ENCODE measurements around the gene KIAA2012. TPM values are rescaled to one million over a fixed set of nuclear protein-coding genes. Genes with fewer than 3 reads are reported as not detected.

KIAA2012 gene
- not detected for polyA plus RNA-seq (2013, experiment 1 of 2)
- polyA plus RNA-seq (2013, experiment 2 of 2), result not detected

DNA sequence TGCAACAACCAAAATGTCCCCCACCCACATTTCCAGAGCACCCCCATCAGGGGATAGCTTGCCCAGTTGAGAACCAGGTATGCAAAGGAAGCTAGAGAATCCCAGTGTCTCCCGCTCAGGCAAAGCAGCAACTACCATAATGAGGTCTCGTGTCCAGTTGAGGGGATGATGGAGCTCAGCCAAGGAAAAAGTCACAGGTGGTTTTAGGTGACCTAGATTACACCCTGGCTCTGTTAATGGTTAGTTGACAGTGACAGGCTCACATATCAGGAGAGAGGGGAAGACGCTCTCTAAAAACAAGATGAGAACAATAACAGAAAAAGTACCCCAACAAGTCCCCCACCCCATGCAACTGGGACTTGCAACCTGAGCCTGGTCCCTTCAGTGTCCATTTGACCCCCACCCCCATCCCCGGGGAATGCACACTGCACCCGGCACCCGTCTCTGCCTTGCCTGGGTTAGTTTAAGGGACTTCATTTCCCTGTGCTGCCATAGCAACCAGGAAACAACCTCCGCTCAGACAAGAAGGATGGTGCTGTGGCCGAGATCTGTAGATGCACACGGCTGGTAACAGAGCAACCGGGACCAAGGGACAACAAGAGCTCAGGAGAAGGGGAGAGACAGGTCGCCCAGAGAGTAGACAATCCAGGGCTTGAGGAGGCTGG lies at the start of gene KIAA2012:
KIAA2012 (plus strand) TSS at position 519 of the 665 bp plus-strand sequence. CDS start 373 bp downstream, outside the sequence.
- Histone ChIP-seq H3K27ac (ENCODE audit: low read depth, low read length) (no peak within 1 kb of the TSS), H3K9me3 (ENCODE audit: insufficient read depth, low read depth, low read length) (no peaks in the 10 kb centered on the region), H3K27me3 (ENCODE audit: insufficient read depth, low read length) (no peaks in the 10 kb centered on the region), H3K4me1 (ENCODE audit: insufficient read depth, low read length) (peaks cover 7% of the 10 kb centered on the region; the same call in 1 of the 2 replicates), H3K9ac (ENCODE audit: low read depth, low read length) (no peak within 1 kb of the TSS), H3K4me3 (ENCODE audit: low read length) (no peak within 1 kb of the TSS), H3K36me3 (ENCODE audit: insufficient read depth, low read length) (no peaks in the 10 kb centered on the region)
- 76% methylated on average over 11 of the region's 11 CpGs for WGBS

DNA sequence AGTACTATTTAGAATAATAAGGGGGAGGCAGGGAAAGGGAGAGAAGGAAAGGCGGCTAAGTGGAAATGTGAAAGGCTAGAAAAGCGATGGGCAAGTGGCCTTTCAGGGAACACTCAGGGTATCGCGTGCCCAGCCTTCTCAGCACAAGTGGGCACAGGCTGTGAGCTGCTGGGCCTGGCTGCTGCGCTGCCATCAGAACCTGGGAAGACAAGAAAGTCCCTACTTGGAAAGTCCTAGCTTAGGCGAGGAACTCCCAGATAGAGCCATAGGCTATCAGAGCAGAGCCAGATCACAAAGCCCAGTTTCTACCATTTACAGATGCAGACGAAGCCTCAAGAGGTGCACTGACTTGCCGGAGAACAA lies 49.2 kb upstream of the KIAA2012 start:
- peak overlapping the region; percentile 18 for H3K4me3 ChIP-seq (ENCODE audit: low read length)
- H3K9ac ChIP-seq (ENCODE audit: low read depth, low read length), result peak overlapping the region; percentile 17

DNA sequence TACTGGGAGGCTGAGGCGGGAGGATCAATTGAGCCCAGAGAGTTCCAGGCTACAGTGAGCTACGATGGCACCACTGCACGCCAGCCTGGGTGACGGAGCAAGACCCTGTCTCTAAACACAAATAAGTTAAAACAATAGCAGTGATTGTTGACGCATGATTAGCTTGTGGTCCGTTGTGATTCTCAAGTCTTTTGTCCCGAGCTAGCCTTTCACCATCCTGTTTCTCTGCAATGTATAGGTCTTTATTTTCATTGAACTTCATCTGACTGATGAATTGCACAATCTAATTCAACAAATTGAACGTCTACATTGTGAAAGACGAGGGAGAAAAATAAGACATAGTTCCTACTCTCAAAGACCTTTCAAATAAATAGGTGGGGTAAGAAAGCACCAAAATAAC lies 48.2 kb upstream of the KIAA2012 start:
- Histone ChIP-seq H3K4me1 (ENCODE audit: insufficient read depth, low read length) (peaks cover 40% of the 10 kb centered on the region), H3K27ac (ENCODE audit: low read depth, low read length) (no peak overlapping the region), H3K4me3 (ENCODE audit: low read length) (no peak overlapping the region), H3K9me3 (ENCODE audit: insufficient read depth, low read depth, low read length) (no peaks in the 10 kb centered on the region), H3K9ac (ENCODE audit: low read depth, low read length) (peak overlapping the region; percentile 17; the same call in 1 of the 2 replicates), H3K27me3 (ENCODE audit: insufficient read depth, low read length) (peaks cover 18% of the 10 kb centered on the region), H3K36me3 (ENCODE audit: insufficient read depth, low read length) (no peaks in the 10 kb centered on the region)
- WGBS, result 75% methylated on average over 7 of the region's 9 CpGs

More for the DNA sequence above, 49.2 kb upstream of the KIAA2012 start:
- Histone ChIP-seq H3K27me3 (ENCODE audit: insufficient read depth, low read length) (peaks cover 18% of the 10 kb centered on the region), H3K4me1 (ENCODE audit: insufficient read depth, low read length) (peaks cover 43% of the 10 kb centered on the region), H3K36me3 (ENCODE audit: insufficient read depth, low read length) (no peaks in the 10 kb centered on the region), H3K27ac (ENCODE audit: low read depth, low read length) (peak overlapping the region; percentile 90; the same call in 1 of the 2 replicates), H3K9me3 (ENCODE audit: insufficient read depth, low read depth, low read length) (no peaks in the 10 kb centered on the region)
- WGBS, result 12% methylated on average over 8 of the region's 8 CpGs

DNA sequence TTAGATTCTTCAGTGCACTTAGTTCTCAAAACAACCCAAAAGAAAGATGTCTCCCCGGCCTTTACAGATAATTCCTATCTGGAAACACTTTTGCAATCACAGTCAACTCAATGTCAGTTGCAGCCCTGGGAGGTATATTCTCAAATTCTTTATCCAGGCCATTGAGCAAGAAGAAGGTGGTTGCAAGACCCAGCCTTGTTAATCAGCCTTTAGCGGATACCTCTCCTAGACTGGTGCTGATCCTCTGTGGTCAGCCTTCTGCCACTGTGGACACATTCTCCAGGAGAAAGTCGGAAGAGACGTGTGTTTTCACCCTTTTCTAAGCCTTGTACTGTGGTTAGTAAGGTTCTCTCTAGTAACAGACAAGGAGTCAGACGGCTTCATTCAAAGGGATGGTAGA lies 47.2 kb upstream of the KIAA2012 start:
- peaks cover 41% of the 10 kb centered on the region for H3K4me1 ChIP-seq (ENCODE audit: insufficient read depth, low read length)
- no peak overlapping the region for H3K4me3 ChIP-seq (ENCODE audit: low read length)
- peaks cover 18% of the 10 kb centered on the region for H3K27me3 ChIP-seq (ENCODE audit: insufficient read depth, low read length)
- H3K36me3 ChIP-seq (ENCODE audit: insufficient read depth, low read length), result no peaks in the 10 kb centered on the region
- no peaks in the 10 kb centered on the region for H3K9me3 ChIP-seq (ENCODE audit: insufficient read depth, low read depth, low read length)
- no peak overlapping the region for H3K9ac ChIP-seq (ENCODE audit: low read depth, low read length)
- WGBS, result 84% methylated on average over 5 of the region's 5 CpGs
- H3K27ac ChIP-seq (ENCODE audit: low read depth, low read length), result no peak overlapping the region

DNA sequence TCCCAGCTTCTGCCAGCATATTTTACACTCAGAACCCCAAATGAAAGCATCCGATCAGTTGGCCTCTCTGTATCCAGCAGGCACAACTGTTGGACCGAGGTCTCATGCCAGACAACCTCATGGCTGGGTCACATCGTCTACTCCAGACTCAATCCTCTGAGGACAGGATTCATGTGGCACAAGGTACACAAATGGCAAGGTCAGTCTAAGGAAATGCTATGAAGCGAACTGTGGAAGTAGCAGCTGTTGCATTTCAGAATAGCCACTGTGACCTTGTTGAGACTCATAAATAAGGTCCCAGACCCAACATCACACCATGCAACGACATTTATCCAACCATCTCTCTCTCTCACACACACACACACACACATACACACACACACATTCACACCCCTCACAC lies 46.5 kb upstream of the KIAA2012 start:
- Histone ChIP-seq H3K36me3 (ENCODE audit: insufficient read depth, low read length) (no peaks in the 10 kb centered on the region), H3K27ac (ENCODE audit: low read depth, low read length) (no peak overlapping the region), H3K9ac (ENCODE audit: low read depth, low read length) (no peak overlapping the region), H3K9me3 (ENCODE audit: insufficient read depth, low read depth, low read length) (no peaks in the 10 kb centered on the region), H3K4me1 (ENCODE audit: insufficient read depth, low read length) (peaks cover 47% of the 10 kb centered on the region), H3K4me3 (ENCODE audit: low read length) (no peak overlapping the region), H3K27me3 (ENCODE audit: insufficient read depth, low read length) (peaks cover 18% of the 10 kb centered on the region)
- WGBS, result 93% methylated on average over 5 of the region's 5 CpGs

DNA sequence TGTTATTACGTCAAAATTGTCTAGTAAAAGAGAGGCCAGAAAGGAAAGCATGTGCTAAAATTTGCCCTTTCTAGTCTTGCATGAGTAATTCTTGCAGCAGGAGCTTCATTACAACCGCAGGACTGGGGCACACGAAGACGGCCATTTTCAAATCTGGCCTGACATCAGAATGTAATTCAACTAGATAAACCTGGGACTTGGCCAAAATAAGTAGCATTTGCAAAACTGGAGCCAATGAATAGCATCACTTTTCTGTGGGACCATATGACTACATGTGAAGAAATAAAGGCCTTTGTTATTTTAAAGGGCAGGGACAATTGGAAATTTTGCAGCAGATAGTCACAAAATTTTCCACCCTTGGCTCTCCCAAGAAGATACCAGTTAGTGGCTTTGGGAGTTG lies 42.4 kb upstream of the KIAA2012 start:
- Histone ChIP-seq H3K27ac (ENCODE audit: low read depth, low read length) (peak overlapping the region; percentile 100; the same call in 1 of the 2 replicates), H3K4me1 (ENCODE audit: insufficient read depth, low read length) (peaks cover 23% of the 10 kb centered on the region), H3K9ac (ENCODE audit: low read depth, low read length) (no peak overlapping the region), H3K9me3 (ENCODE audit: insufficient read depth, low read depth, low read length) (no peaks in the 10 kb centered on the region), H3K4me3 (ENCODE audit: low read length) (no peak overlapping the region), H3K27me3 (ENCODE audit: insufficient read depth, low read length) (peaks cover 8% of the 10 kb centered on the region), H3K36me3 (ENCODE audit: insufficient read depth, low read length) (peaks cover 5% of the 10 kb centered on the region)
- WGBS, result 85% methylated on average over 4 of the region's 4 CpGs

DNA sequence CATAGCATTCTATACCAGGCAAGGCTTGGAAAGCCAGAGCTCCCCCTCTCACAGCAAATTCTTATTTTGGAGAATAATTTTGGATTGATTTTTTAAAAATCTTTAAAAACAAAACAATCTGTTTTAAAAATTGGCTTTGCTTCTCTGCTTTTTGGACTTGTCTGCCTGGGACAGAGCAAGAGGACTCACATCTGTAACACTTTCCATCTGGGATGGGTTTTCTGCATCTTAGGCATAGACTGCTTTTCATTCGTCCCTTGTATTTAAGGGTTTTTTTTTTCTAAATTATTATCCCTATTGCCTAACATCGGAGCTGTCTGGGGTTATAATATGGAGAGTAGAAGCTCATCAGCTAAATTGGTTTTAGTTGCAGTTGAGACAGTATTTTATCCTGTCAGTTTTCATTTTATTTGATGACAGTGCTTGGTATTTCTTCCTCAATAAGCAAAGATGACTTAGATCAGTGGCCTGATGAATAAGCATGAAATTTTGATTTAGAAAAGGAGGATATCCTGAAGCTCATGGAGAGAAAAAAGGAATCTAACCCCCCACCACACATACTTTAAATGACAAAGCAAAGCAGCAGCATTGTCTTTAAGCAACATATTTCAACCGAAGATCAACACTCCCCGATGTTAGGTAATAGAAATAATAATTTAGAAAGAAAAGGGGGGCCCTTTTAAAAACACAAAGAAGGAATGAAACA lies 41.7 kb upstream of the KIAA2012 start:
- peak overlapping the region; percentile 80 for H3K4me3 ChIP-seq (ENCODE audit: low read length)
- H3K9ac ChIP-seq (ENCODE audit: low read depth, low read length), result peak overlapping the region; percentile 93; the same call in 1 of the 2 replicates
- peak overlapping the region; percentile 100 for H3K27ac ChIP-seq (ENCODE audit: low read depth, low read length)
- H3K36me3 ChIP-seq (ENCODE audit: insufficient read depth, low read length), result peaks cover 12% of the 10 kb centered on the region
- peaks cover 1% of the 10 kb centered on the region for H3K27me3 ChIP-seq (ENCODE audit: insufficient read depth, low read length)
- 33% methylated on average over 1 of the region's 4 CpGs for WGBS
- no peaks in the 10 kb centered on the region for H3K9me3 ChIP-seq (ENCODE audit: insufficient read depth, low read depth, low read length)
- H3K4me1 ChIP-seq (ENCODE audit: insufficient read depth, low read length), result peaks cover 16% of the 10 kb centered on the region

DNA sequence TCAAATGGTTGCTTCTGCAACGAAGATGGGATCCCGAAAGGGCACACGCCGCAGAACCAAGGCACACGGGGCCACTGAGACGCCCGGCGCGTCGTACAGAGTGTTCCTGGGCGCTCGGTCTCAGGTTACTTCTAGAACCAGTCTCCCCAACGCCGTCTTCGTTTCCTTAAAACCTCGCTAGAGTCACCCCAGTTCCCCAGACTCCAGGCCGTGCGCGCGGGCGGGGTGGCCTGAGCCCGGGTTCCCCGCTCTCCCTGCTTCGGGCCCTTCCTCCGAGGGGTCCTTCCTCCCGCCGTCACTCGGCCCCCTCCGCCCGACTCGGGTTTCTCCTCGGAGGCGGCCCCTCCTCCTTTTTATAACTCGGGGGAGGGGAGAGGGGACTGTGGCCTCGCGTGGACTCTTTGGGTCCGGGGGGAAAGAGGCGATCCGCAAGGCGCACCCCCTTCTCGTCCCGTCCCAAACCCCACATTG lies 40.2 kb upstream of the KIAA2012 start:
- Histone ChIP-seq H3K9ac (ENCODE audit: low read depth, low read length) (peak overlapping the region; percentile 93), H3K27me3 (ENCODE audit: insufficient read depth, low read length) (no peaks in the 10 kb centered on the region; the same call in 1 of the 2 replicates), H3K9me3 (ENCODE audit: insufficient read depth, low read depth, low read length) (no peaks in the 10 kb centered on the region), H3K36me3 (ENCODE audit: insufficient read depth, low read length) (peaks cover 27% of the 10 kb centered on the region), H3K27ac (ENCODE audit: low read depth, low read length) (peak overlapping the region; percentile 100), H3K4me3 (ENCODE audit: low read length) (peak overlapping the region; percentile 80), H3K4me1 (ENCODE audit: insufficient read depth, low read length) (peaks cover 22% of the 10 kb centered on the region)
- under 1% methylated on average over 37 of the region's 42 CpGs for WGBS

DNA sequence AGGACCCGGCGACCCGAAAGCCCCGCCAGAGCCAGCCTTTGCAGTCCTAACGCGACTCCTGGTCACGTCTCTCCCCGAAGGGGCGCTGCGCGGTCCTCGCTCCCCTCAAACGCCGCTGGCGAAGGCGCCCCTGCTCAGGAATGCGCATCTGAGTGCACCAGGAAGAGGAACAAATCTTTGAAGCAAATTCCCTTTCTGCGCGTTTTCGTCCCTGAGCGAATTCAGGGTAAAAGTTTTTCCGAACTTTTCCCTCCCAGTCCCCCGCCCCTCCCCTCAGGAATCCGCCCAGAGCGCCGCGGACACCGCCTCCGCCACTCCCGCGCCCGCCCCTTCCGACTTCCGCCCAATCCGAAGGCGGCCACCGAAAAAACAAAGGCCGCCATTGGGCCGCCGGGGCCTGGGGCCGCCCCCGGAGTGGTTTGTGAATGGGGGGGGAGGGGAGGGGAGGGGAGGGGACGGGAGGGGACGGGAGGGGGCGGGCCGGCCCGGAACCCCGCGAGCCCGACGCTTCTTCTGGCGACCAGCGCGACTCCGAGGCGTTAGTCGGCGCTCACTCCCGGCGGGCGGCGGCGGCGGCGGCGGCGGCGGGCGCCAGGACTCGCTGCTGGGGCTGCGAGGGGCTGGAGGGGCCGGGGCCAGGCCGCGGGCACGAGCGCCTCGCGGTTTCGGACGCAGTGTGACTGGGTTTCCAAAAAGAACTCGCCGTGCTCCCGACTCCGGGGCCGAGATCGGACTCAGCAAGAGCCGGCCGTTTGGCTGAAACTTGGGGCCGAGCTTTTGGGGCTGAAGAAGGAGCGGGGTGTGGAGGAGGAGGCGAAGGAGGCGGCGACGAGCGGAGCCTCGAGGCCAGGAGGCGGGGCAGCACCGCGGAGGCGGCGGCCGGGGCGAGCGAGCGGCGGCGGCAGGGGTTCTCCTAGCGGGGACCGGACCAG lies 39.5 kb upstream of the KIAA2012 start, which contains the start of gene FZD7:
FZD7 (plus strand) TSS at position 539 of the 932 bp plus-strand sequence. CDS start 793 bp downstream, outside the sequence.
- peak within 1 kb of the TSS; percentile 83 for H3K4me3 ChIP-seq (ENCODE audit: low read length)
- peaks cover 33% of the 10 kb centered on the region for H3K36me3 ChIP-seq (ENCODE audit: insufficient read depth, low read length)
- under 1% methylated on average over 100 of the region's 109 CpGs for WGBS
- H3K9ac ChIP-seq (ENCODE audit: low read depth, low read length), result peak within 1 kb of the TSS; percentile 93
- H3K9me3 ChIP-seq (ENCODE audit: insufficient read depth, low read depth, low read length), result no peaks in the 10 kb centered on the region
- H3K27me3 ChIP-seq (ENCODE audit: insufficient read depth, low read length), result no peaks in the 10 kb centered on the region; the same call in 1 of the 2 replicates
- peak within 1 kb of the TSS; percentile 100 for H3K27ac ChIP-seq (ENCODE audit: low read depth, low read length)
- peaks cover 29% of the 10 kb centered on the region for H3K4me1 ChIP-seq (ENCODE audit: insufficient read depth, low read length)

DNA sequence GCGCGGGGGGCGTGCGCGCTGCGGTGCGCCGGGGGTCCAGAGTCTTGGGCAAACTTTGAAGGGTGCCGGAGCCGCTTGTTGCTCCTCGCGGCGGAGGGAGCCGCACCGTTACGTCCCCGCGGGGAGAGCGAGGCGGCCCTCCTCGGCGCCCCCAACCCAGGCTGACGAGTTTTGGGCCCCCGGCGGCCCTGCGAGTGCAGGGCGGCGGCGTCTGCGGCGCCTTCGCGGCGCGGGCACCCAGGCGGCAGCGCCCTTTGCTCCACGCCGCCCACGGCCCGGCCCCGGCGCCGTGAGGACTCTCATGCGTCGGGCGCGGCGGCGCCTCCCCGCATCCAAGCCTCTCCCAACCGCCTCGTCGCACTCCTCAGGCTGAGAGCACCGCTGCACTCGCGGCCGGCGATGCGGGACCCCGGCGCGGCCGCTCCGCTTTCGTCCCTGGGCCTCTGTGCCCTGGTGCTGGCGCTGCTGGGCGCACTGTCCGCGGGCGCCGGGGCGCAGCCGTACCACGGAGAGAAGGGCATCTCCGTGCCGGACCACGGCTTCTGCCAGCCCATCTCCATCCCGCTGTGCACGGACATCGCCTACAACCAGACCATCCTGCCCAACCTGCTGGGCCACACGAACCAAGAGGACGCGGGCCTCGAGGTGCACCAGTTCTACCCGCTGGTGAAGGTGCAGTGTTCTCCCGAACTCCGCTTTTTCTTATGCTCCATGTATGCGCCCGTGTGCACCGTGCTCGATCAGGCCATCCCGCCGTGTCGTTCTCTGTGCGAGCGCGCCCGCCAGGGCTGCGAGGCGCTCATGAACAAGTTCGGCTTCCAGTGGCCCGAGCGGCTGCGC lies 38.6 kb upstream of the KIAA2012 start:
- Histone ChIP-seq H3K27ac (ENCODE audit: low read depth, low read length) (peak overlapping the region; percentile 95), H3K9me3 (ENCODE audit: insufficient read depth, low read depth, low read length) (no peaks in the 10 kb centered on the region), H3K36me3 (ENCODE audit: insufficient read depth, low read length) (peaks cover 35% of the 10 kb centered on the region), H3K4me3 (ENCODE audit: low read length) (peak overlapping the region; percentile 83), H3K4me1 (ENCODE audit: insufficient read depth, low read length) (peaks cover 38% of the 10 kb centered on the region), H3K9ac (ENCODE audit: low read depth, low read length) (peak overlapping the region; percentile 90), H3K27me3 (ENCODE audit: insufficient read depth, low read length) (no peaks in the 10 kb centered on the region; the same call in 1 of the 2 replicates)
- WGBS, result under 1% methylated on average over 105 of the region's 105 CpGs

All from HUES64 (cell line).